ENCODE measurements around the gene TPGS2.
"Not testable (repeated sequence)": the region's sequence is repeated elsewhere in the genome, so short reads cannot be mapped to it uniquely, and the experiment has no call there.

The TPGS2 gene

GRCh38 chr18:36819621-36820020 is 9.2 kb downstream of the TPGS2 start:
- no peak for DNase-seq

- DNase-seq, result no peak
Observed at GRCh38 chr18:36818652-36819051, 10.2 kb downstream of the TPGS2 start.

GRCh38 chr18:36817039-36817438 is 11.8 kb downstream of the TPGS2 start:
- DNase-seq, result no peak

- DNase-seq, result not testable (repeated sequence)
Observed at GRCh38 chr18:36816096-36816495, 12.7 kb downstream of the TPGS2 start.

GRCh38 chr18:36814994-36815393 is 13.8 kb downstream of the TPGS2 start:
- no peak for DNase-seq

GRCh38 chr18:36813824-36814223 is 15.0 kb downstream of the TPGS2 start:
- DNase-seq, result no peak

- DNase-seq, result no peak
Observed at GRCh38 chr18:36813101-36813775, 15.6 kb downstream of the TPGS2 start.

- DNase-seq, result no peak
Observed at GRCh38 chr18:36812678-36813077, 16.1 kb downstream of the TPGS2 start.

GRCh38 chr18:36811955-36812354 is 16.8 kb downstream of the TPGS2 start:
- DNase-seq, result no peak

GRCh38 chr18:36811430-36811829 is 17.4 kb downstream of the TPGS2 start:
- no peak for DNase-seq

GRCh38 chr18:36809590-36810381 is 19.0 kb downstream of the TPGS2 start:
- DNase-seq, result peak; percentile 87

- DNase-seq, result no peak
Observed at GRCh38 chr18:36808681-36809080, 20.1 kb downstream of the TPGS2 start.

- DNase-seq, result peak; percentile 80
Observed at GRCh38 chr18:36805105-36805504, 23.7 kb downstream of the TPGS2 start.

GRCh38 chr18:36798738-36799473 is 29.9 kb downstream of the TPGS2 start:
- DNase-seq, result no peak

- no peak for DNase-seq
Observed at GRCh38 chr18:36792634-36793283, 36.0 kb downstream of the TPGS2 start.

GRCh38 chr18:36786686-36787085 is 42.1 kb downstream of the TPGS2 start:
- DNase-seq, result no peak

- no peak for DNase-seq
Observed at GRCh38 chr18:36783792-36784191, 45.0 kb downstream of the TPGS2 start.

GRCh38 chr18:36782710-36783109 is 46.1 kb downstream of the TPGS2 start:
- no peak for DNase-seq

GRCh38 chr18:36780748-36781147 is 48.1 kb downstream of the TPGS2 start:
- DNase-seq, result no peak

- no peak for DNase-seq
Observed at GRCh38 chr18:36777566-36777965, 51.2 kb downstream of the TPGS2 start.

- DNase-seq, result no peak
Observed at GRCh38 chr18:36776650-36777049, 52.2 kb downstream of the TPGS2 start.

- no peak for DNase-seq
Observed at GRCh38 chr18:36775396-36775795, 53.4 kb downstream of the TPGS2 start.

- DNase-seq, result no peak
Observed at GRCh38 chr18:36772241-36772723, 56.5 kb downstream of the TPGS2 start.
